GM23338 (cell line): ENCODE results near the gene RPL41. TPM values are rescaled to one million over a fixed set of nuclear protein-coding genes. Genes with fewer than 3 reads are reported as not detected.

ENCODE experiments used
- ATAC-seq: fragments of 200-7000 bp; cut with Tn5 transposase; 3 replicates; pipeline ENCODE4 v1.9.1; 2020
- DNase-seq: peaks from one replicate; pipeline ENCODE4 v3.0.0-alpha.2; 2015; ENCODE audit warnings: low spot score
- H2AFZ ChIP-seq: fragments of 200-600 bp; sonication (generic); 2 replicates; pipeline ENCODE4 v1.8.0; 2016; ENCODE audit warnings: antibody characterized with exemption, mild to moderate bottlenecking, moderate library complexity
- H3F3A ChIP-seq: fragments of 200-600 bp; sonication (generic); replicated peaks from 2 replicates; pipeline ENCODE4 v1.8.0; 2017; ENCODE audit warnings: antibody characterized with exemption, mixed run types, low read depth
- H3K27ac ChIP-seq: fragments of 200-600 bp; sonication (generic); 2 replicates; pipeline ENCODE4 v1.6.1; 2016; ENCODE audit warnings: low read depth
- H3K27me3 ChIP-seq: fragments of 200-600 bp; sonication (generic); 2 replicates; pipeline ENCODE4 v1.8.0; 2016; ENCODE audit warnings: mild to moderate bottlenecking, mixed run types, moderate library complexity; ENCODE audit not compliant: insufficient read depth
- H3K36me3 ChIP-seq: fragments of 200-600 bp; sonication (generic); 2 replicates; pipeline ENCODE4 v1.8.0; 2016; ENCODE audit warnings: mild to moderate bottlenecking; ENCODE audit not compliant: insufficient read depth
- H3K4me1 ChIP-seq: fragments of 200-600 bp; sonication (generic); 2 replicates; pipeline ENCODE4 v1.8.0; 2016; ENCODE audit warnings: mild to moderate bottlenecking, moderate library complexity; ENCODE audit not compliant: insufficient read depth
- H3K4me2 ChIP-seq: fragments of 200-600 bp; sonication (generic); 2 replicates; pipeline ENCODE4 v1.7.1; 2017; ENCODE audit warnings: mixed run types
- H3K4me3 ChIP-seq: fragments of 200-600 bp; sonication (generic); 2 replicates; pipeline ENCODE4 v1.6.1; 2016; ENCODE audit warnings: mixed run types
- H3K79me2 ChIP-seq: fragments of 200-600 bp; sonication (generic); replicated peaks from 2 replicates; pipeline ENCODE4 v1.8.0; 2017; ENCODE audit warnings: mild to moderate bottlenecking; ENCODE audit not compliant: insufficient read depth
- H3K9me2 ChIP-seq: fragments of 200-600 bp; sonication (generic); 2 replicates; pipeline ENCODE4 v1.8.0; 2017; ENCODE audit not compliant: insufficient read depth
- H4K20me1 ChIP-seq: fragments of 200-600 bp; sonication (generic); replicated peaks from 2 replicates; pipeline ENCODE4 v1.8.0; 2017; ENCODE audit warnings: mild to moderate bottlenecking; ENCODE audit not compliant: insufficient read depth
- H3K27ac Mint-ChIP-seq: 2 replicates; pipeline ENCODE4 v1.8.0; 2020; ENCODE audit warnings: inconsistent platforms, mild to moderate bottlenecking, moderate library complexity, mixed read lengths
- H3K27me3 Mint-ChIP-seq: 3 replicates; pipeline ENCODE4 v1.8.0; 2022; ENCODE audit warnings: low read depth, mild to moderate bottlenecking, moderate library complexity, mixed read lengths, inconsistent platforms; ENCODE audit not compliant: insufficient read depth, poor library complexity
- H3K36me3 Mint-ChIP-seq: 3 replicates; pipeline ENCODE4 v1.8.0; 2021; ENCODE audit warnings: low read depth, mild to moderate bottlenecking, inconsistent platforms, moderate library complexity, mixed read lengths
- H3K4me1 Mint-ChIP-seq: 3 replicates; pipeline ENCODE4 v1.8.0; 2020; ENCODE audit warnings: mild to moderate bottlenecking, inconsistent platforms, mixed read lengths
- H3K4me3 Mint-ChIP-seq: 3 replicates; pipeline ENCODE4 v1.8.0; 2021; ENCODE audit warnings: moderate library complexity, mild to moderate bottlenecking, inconsistent platforms, mixed read lengths
- H3K9me3 Mint-ChIP-seq: 3 replicates; pipeline ENCODE4 v1.8.0; 2020; ENCODE audit warnings: moderate library complexity, mild to moderate bottlenecking, inconsistent platforms, mixed read lengths
- CTCF ChIP-seq, 2 experiments: fragments of 200-600 bp in 1 of 2; sonication (generic) in 1 of 2; conservative IDR thresholded peaks; 2 replicates each; pipeline versions ENCODE4 v1.5.1 to v1.6.1; 2016 to 2017; ENCODE audit warnings: antibody characterized with exemption in 2 of 2, low read depth in 2 of 2, mild to moderate bottlenecking in 2 of 2, moderate library complexity in 1 of 2
- EZH2 ChIP-seq: fragments of 200-600 bp; sonication (generic); IDR thresholded peaks from one replicate; pipeline ENCODE4 v1.8.0; 2017; ENCODE audit warnings: antibody characterized with exemption, mild to moderate bottlenecking, low read depth; ENCODE audit not compliant: unreplicated experiment
- EZH2phosphoT487 ChIP-seq: fragments of 200-600 bp; sonication (generic); IDR thresholded peaks from one replicate; pipeline ENCODE4 v1.8.1; 2018; ENCODE audit warnings: antibody characterized with exemption; ENCODE audit not compliant: unreplicated experiment
- JUNB ChIP-seq: IDR thresholded peaks from one replicate; pipeline ENCODE4 v1.6.1; 2016; ENCODE audit warnings: antibody characterized with exemption; ENCODE audit not compliant: unreplicated experiment
- NANOG ChIP-seq: IDR thresholded peaks from 2 replicates; pipeline ENCODE4 v1.6.1; 2016; ENCODE audit warnings: antibody characterized with exemption, borderline replicate concordance
- REST ChIP-seq: IDR thresholded peaks from one replicate; pipeline ENCODE4 v1.6.1; 2018; ENCODE audit warnings: antibody characterized with exemption; ENCODE audit not compliant: unreplicated experiment
- STAT1 ChIP-seq: IDR thresholded peaks from one replicate; pipeline ENCODE4 v1.6.1; 2016; ENCODE audit warnings: antibody characterized with exemption; ENCODE audit not compliant: unreplicated experiment
- ZNF114 ChIP-seq: fragments of 250-450 bp; sonication (Bioruptor Pico); IDR thresholded peaks from 2 replicates; pipeline ENCODE4 v1.5.0; 2020; ENCODE audit warnings: mild to moderate bottlenecking, moderate library complexity
- polyA plus RNA-seq: library from polyadenylated mRNA; unstranded; fragments of >200 nt; fragmentation: Nextera tagmentation; extraction: Ambion mirVana; gene quantifications from 2 replicates; pipeline ENCODE4 v1.2.1, GENCODE V29; 2016
- total RNA-seq: library from RNA; depleted of rRNA; stranded (reverse); fragments of >200 nt; shearing (Covaris generic); gene quantifications from 2 replicates; pipeline ENCODE4 v1.2.3, GENCODE V29; 2014
- TF ChIP-seq, protein P1 (sequence below): IDR thresholded peaks from 2 replicates; pipeline ENCODE4 v1.6.1; 2016; ENCODE audit warnings: antibody characterized with exemption

RPL41 gene
- total and polyA plus RNA-seq, 2 experiments from 2014 or later = 2,039 to 3,875 TPM

- Histone ChIP-seq H3K79me2 (peaks cover 32% of the 10 kb centered on the region), H3K4me3 (no peak overlapping the region), H3F3A (peaks cover 37% of the 10 kb centered on the region), H2AFZ (no peak overlapping the region), H3K27ac (peak overlapping the region; percentile 88; the same call in 1 of the 2 replicates), H3K36me3 (peaks cover 40% of the 10 kb centered on the region), H3K4me1 (peaks cover 22% of the 10 kb centered on the region), H3K4me2 (0 out of 2 replicates have a peak overlapping the region, but pooled peaks have one; percentile 85), H4K20me1 (peaks cover 17% of the 10 kb centered on the region), H3K9me2 (no peaks in the 10 kb centered on the region), H3K27me3 (no peaks in the 10 kb centered on the region)
- ATAC-seq (no peak), DNase-seq (no peak)
- Mint-ChIP-seq H3K27ac (no peak overlapping the region), H3K4me3 (peak overlapping the region; percentile 96; the same call in 2 of the 3 replicates), H3K36me3 (peaks cover 74% of the 10 kb centered on the region), H3K4me1 (peaks cover 21% of the 10 kb centered on the region), H3K27me3 (peaks cover 13% of the 10 kb centered on the region), H3K9me3 (no peaks in the 10 kb centered on the region)
- TF ChIP-seq CTCF (conservative IDR thresholded peaks at IDR 0.05; ENCODE audit: low read depth in 2 of 2) = no peak
- no peak for TF ChIP-seq JUNB
- TF ChIP-seq, protein P1, sequence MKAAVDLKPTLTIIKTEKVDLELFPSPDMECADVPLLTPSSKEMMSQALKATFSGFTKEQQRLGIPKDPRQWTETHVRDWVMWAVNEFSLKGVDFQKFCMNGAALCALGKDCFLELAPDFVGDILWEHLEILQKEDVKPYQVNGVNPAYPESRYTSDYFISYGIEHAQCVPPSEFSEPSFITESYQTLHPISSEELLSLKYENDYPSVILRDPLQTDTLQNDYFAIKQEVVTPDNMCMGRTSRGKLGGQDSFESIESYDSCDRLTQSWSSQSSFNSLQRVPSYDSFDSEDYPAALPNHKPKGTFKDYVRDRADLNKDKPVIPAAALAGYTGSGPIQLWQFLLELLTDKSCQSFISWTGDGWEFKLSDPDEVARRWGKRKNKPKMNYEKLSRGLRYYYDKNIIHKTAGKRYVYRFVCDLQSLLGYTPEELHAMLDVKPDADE = no peak
- TF ChIP-seq EZH2phosphoT487 = no peak
These were observed 13.8 kb upstream of the RPL41 start for GRCh38 chr12:56102683-56103065.

GRCh38 chr12:56103066-56103711 is 13.2 kb upstream of the RPL41 start:
- H3K36me3 Mint-ChIP-seq = peaks cover 76% of the 10 kb centered on the region
- H3K9me3 Mint-ChIP-seq = no peaks in the 10 kb centered on the region
- H3K9me2 ChIP-seq = no peaks in the 10 kb centered on the region
- H3K36me3 ChIP-seq = peaks cover 42% of the 10 kb centered on the region
- H3K27me3 ChIP-seq = no peaks in the 10 kb centered on the region
- peaks cover 17% of the 10 kb centered on the region for H4K20me1 ChIP-seq
- no peak for ATAC-seq
- H2AFZ ChIP-seq = no peak overlapping the region
- H3K4me3 ChIP-seq = peak overlapping the region; percentile 99
- peaks cover 21% of the 10 kb centered on the region for H3K4me1 Mint-ChIP-seq
- H3K79me2 ChIP-seq = peaks cover 36% of the 10 kb centered on the region
- H3K4me1 ChIP-seq = peaks cover 22% of the 10 kb centered on the region
- peaks cover 13% of the 10 kb centered on the region for H3K27me3 Mint-ChIP-seq
- H3K4me2 ChIP-seq = peak overlapping the region; percentile 85
- peaks cover 43% of the 10 kb centered on the region for H3F3A ChIP-seq
- no peak for DNase-seq
- H3K4me3 Mint-ChIP-seq = peak overlapping the region; percentile 96
- H3K27ac ChIP-seq = peak overlapping the region; percentile 88
- peak overlapping the region; percentile 54; the same call in 1 of the 2 replicates for H3K27ac Mint-ChIP-seq
- no peak for TF ChIP-seq ZNF114 (CRISPR knock-in tag)
- no peak for TF ChIP-seq EZH2phosphoT487
- TF ChIP-seq CTCF (conservative IDR thresholded peaks at IDR 0.05; ENCODE audit: low read depth in 2 of 2) = no peak
- TF ChIP-seq, protein P1 = no peak
- no peak for TF ChIP-seq EZH2
- no peak for TF ChIP-seq REST
- TF ChIP-seq NANOG = no peak
- no peak for TF ChIP-seq STAT1
